Right atrium auricular region (tissue), 2 donors: Measurements from ENCODE around the gene SPATA13. TPM values are rescaled to one million over a fixed set of nuclear protein-coding genes. Genes with fewer than 3 reads are reported as not detected.

Source experiments
- DNase-seq: peaks from one replicate; pipeline ENCODE4 v3.0.0-alpha.2; 2019; ENCODE audit warnings: low spot score
- H3K27ac ChIP-seq, 2 donors: fragments of 200-600 bp; sonication (generic); 1 replicate in 1 of 2; 2 replicates in 1 of 2; pipeline ENCODE4 v1.5.1; 2016 to 2019
- H3K27me3 ChIP-seq, 2 donors: fragments of 200-600 bp; sonication (generic); one replicate each; pipeline versions ENCODE4 v1.5.1 to v1.6.0; 2017 to 2019
- H3K36me3 ChIP-seq: fragments of 200-600 bp; sonication (generic); one replicate; pipeline ENCODE4 v1.5.1; 2016
- H3K4me1 ChIP-seq, 2 donors: fragments of 200-600 bp; sonication (generic); one replicate each; pipeline versions ENCODE4 v1.5.1 to v1.6.0; 2017 to 2019
- H3K4me3 ChIP-seq, 2 donors: fragments of 200-600 bp; sonication (generic); 1 replicate in 1 of 2; 2 replicates in 1 of 2; pipeline ENCODE4 v1.5.1; 2017 to 2019; ENCODE audit warnings: mild to moderate bottlenecking in 1 of 2, moderate library complexity in 1 of 2
- H3K9me3 ChIP-seq, 2 donors: fragments of 200-600 bp; sonication (generic); one replicate each; pipeline ENCODE4 v1.5.1; 2019
- microRNA counts, 2 donors: library from miRNA; unstranded; fragments of <30 nt; microRNA quantifications; one replicate each; lab custom pipeline; 2016 to 2017
- microRNA-seq, 2 donors: library from miRNA; unstranded; fragments of <30 nt; microRNA quantifications; one replicate each; pipeline ENCODE4, GENCODE V29; 2016 to 2017; ENCODE audit warnings: borderline number of aligned reads in 2 of 2, borderline replicate concordance in 1 of 2
- total RNA-seq, 2 donors: library from RNA; depleted of rRNA; stranded (reverse); fragments of >200 nt; gene quantifications; one replicate each; pipeline ENCODE4 v1.1.0, GENCODE V29; 2016
- TF ChIP-seq, protein P1 (sequence below), 2 donors: fragments of 200-600 bp; sonication (generic); IDR thresholded peaks; one replicate each; pipeline ENCODE4 v1.5.1; 2019; ENCODE audit warnings: antibody characterized with exemption in 2 of 2

SPATA13 gene
- total RNA-seq, 2 donors from 2014 or later = 10.0 to 14.1 TPM

DNA sequence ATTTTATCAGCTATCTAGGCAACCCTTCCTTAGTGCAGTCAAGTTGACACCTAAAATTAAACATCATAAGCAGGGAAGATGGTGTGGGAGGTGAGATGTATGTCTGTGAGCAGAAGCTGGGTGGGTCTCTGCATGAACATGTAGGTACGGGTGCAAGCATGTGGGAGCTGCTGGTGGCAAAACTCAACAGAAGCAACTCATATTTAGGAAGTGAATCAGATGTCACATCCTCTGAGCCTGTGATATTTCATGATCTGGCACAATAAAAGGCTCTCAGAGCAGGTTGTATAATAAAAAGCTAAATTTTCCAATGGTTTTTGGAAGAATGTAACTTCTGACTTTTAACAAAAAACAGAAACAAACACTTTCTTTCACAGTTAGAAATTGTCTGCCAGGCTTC is 193.2 kb downstream of the SPATA13 start:
- TF ChIP-seq, protein P1, sequence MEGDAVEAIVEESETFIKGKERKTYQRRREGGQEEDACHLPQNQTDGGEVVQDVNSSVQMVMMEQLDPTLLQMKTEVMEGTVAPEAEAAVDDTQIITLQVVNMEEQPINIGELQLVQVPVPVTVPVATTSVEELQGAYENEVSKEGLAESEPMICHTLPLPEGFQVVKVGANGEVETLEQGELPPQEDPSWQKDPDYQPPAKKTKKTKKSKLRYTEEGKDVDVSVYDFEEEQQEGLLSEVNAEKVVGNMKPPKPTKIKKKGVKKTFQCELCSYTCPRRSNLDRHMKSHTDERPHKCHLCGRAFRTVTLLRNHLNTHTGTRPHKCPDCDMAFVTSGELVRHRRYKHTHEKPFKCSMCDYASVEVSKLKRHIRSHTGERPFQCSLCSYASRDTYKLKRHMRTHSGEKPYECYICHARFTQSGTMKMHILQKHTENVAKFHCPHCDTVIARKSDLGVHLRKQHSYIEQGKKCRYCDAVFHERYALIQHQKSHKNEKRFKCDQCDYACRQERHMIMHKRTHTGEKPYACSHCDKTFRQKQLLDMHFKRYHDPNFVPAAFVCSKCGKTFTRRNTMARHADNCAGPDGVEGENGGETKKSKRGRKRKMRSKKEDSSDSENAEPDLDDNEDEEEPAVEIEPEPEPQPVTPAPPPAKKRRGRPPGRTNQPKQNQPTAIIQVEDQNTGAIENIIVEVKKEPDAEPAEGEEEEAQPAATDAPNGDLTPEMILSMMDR (IDR thresholded peaks at IDR 0.05) = no peak
- no peak overlapping the region for H3K27ac ChIP-seq
- no peaks in the 10 kb centered on the region for H3K9me3 ChIP-seq
- H3K4me1 ChIP-seq = no peaks in the 10 kb centered on the region
- no peak for DNase-seq
- H3K27me3 ChIP-seq = no peaks in the 10 kb centered on the region
- H3K4me3 ChIP-seq = no peak overlapping the region
- no peaks in the 10 kb centered on the region for H3K36me3 ChIP-seq

- Histone ChIP-seq H3K27me3 (no peaks in the 10 kb centered on the region), H3K9me3 (no peaks in the 10 kb centered on the region), H3K4me1 (no peaks in the 10 kb centered on the region), H3K4me3 (no peak overlapping the region), H3K27ac (no peak overlapping the region), H3K36me3 (no peaks in the 10 kb centered on the region)
- TF ChIP-seq, protein P1 (IDR thresholded peaks at IDR 0.05) = no peak
- DNase-seq = no peak
Observed at GRCh38 chr13:24355103-24355502, 194.6 kb downstream of the SPATA13 start.

DNA sequence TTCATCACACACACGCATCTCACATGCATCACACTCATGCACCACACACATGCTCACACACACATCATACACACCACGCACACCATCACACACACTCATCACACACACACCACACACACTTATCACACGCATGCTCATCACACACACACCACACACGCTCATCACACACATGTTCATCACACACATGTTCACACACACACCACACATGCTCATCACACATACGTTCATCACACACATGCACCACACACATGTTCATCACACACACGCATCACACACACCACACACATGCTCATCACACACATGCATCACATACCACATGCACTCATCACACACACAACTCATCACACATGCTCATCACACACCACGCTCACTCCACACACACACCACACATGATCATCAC is 195.8 kb downstream of the SPATA13 start:
- TF ChIP-seq, protein P1 (IDR thresholded peaks at IDR 0.05) = no peak
- no peaks in the 10 kb centered on the region for H3K36me3 ChIP-seq
- H3K27me3 ChIP-seq = no peaks in the 10 kb centered on the region
- DNase-seq = no peak
- H3K27ac ChIP-seq = no peak overlapping the region
- no peak overlapping the region for H3K4me3 ChIP-seq
- H3K4me1 ChIP-seq = no peaks in the 10 kb centered on the region
- H3K9me3 ChIP-seq = no peaks in the 10 kb centered on the region

MicroRNA genes within 50 kb of the gene (microRNA counts, 767-probe panel; counts per million panel counts)
- 0 to 31.0 counts per million in 2 donors for microRNA hsa-miR-2276 (lab: Ali Mortazavi, UCI)

Small RNA genes within 50 kb of the gene (microRNA-seq; reads per million reads assigned to microRNA genes)
- gene MIR2276 = 0.71 to 1.4 reads per million in 2 donors

Other genes starting within 250 kb of the SPATA13 start
- under 1 TPM in 1 of 2 donors, not detected in 1; 0.67 TPM for gene C1QTNF9, start 148.9 kb downstream of the SPATA13 start, total RNA-seq